ENCODE results near the gene SLC27A5.
"Not testable (repeated sequence)": the region's sequence is repeated elsewhere in the genome, so short reads cannot be mapped to it uniquely, and the experiment has no call there.

The SLC27A5 gene

DNA sequence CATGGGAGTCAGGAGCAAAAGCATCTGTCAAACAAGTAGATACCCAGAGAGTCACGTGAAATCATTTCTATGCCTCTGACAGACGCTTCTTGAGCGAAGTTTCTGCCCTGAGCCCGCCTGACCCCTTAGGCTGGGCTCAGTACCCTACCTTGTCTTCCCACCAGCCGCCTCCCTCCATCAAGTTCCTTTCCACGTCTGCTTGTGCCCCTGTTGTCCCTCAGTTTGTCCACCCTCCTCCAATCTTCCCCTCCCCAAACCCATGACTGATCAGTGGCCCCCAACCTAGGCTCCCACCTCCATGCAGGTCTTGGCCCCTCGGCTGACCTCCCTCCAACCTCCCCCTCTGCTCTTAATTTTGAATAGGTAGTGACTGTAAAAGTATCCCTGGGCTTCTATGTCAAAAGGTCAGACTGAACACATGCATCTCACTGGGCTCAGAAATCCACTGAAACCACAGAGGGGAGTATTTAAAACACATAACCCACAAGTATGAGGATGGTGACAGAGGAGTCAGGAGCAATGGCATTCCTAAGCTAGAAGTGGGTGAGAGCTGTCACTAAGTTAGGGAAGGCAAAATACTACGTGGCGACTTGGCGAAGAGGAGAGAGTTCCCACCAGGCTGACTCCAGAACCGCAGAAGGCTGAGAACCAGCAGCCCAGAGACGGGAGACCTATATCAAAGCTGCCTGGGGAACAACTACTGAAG, 37.3 kb downstream of the SLC27A5 start:
- peaks cover 30% of the 10 kb centered on the region for H3K36me3 ChIP-seq (ENCODE audit: control insufficient read depth, insufficient read depth, low read length)
- H3K27ac ChIP-seq (ENCODE audit: low read depth, low read length, severe bottlenecking), result peak overlapping the region; percentile 92
- 92 to 95% methylated on average over 11 of the region's 12 CpGs for WGBS, 2 experiments (ENCODE audit: insufficient coverage in 2 of 2)
- H3K4me1 ChIP-seq (ENCODE audit: control insufficient read depth, insufficient read depth, low read length, poor library complexity, severe bottlenecking), result peaks cover 3% of the 10 kb centered on the region
- H3K9me3 ChIP-seq (ENCODE audit: control insufficient read depth, low read length), result no peaks in the 10 kb centered on the region
- peak overlapping the region; percentile 64 for H3K4me3 ChIP-seq (ENCODE audit: extremely low read depth, insufficient read depth, low read length, poor library complexity, severe bottlenecking)

DNA sequence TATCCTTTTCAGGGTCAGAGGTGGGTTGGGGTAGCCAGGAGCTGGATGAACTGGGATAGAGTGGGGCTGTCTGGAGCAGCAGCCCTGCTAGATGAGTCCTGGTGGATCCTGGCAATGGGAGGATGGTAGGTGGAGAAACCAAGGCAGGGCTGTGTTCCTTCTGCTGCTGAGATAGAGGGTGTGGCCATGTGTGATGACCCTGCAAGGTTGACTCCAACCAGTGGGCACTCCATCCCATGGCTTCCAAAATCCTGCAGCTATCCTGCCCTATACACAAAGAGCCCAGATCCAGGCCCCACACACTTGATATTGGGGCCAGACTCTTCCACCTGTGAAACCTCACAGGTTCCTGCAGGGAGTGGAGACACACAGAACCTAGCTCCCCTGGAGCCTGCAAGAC, 38.0 kb downstream of the SLC27A5 start:
- H3K27ac ChIP-seq (ENCODE audit: low read depth, low read length, severe bottlenecking), result no peak overlapping the region
- H3K36me3 ChIP-seq (ENCODE audit: control insufficient read depth, insufficient read depth, low read length), result peaks cover 37% of the 10 kb centered on the region
- peaks cover 3% of the 10 kb centered on the region for H3K4me1 ChIP-seq (ENCODE audit: control insufficient read depth, insufficient read depth, low read length, poor library complexity, severe bottlenecking)
- H3K4me3 ChIP-seq (ENCODE audit: extremely low read depth, insufficient read depth, low read length, poor library complexity, severe bottlenecking), result no peak overlapping the region
- no peaks in the 10 kb centered on the region for H3K9me3 ChIP-seq (ENCODE audit: control insufficient read depth, low read length)

DNA sequence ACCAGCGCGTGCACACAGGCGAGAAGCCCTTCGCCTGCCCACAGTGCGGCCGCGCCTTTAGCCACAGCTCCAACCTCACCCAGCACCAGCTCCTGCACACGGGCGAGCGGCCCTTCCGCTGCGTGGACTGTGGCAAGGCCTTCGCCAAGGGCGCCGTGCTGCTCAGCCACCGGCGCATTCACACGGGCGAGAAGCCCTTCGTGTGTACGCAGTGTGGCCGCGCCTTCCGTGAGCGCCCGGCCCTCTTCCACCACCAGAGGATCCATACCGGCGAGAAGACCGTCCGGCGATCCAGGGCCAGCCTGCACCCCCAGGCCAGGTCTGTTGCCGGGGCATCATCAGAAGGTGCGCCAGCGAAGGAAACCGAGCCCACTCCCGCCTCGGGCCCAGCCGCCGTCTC, 40.1 kb downstream of the SLC27A5 start:
- Histone ChIP-seq H3K36me3 (ENCODE audit: control insufficient read depth, insufficient read depth, low read length) (peaks cover 37% of the 10 kb centered on the region), H3K9me3 (ENCODE audit: control insufficient read depth, low read length) (no peaks in the 10 kb centered on the region), H3K27ac (ENCODE audit: low read depth, low read length, severe bottlenecking) (no peak overlapping the region), H3K4me1 (ENCODE audit: control insufficient read depth, insufficient read depth, low read length, poor library complexity, severe bottlenecking) (peaks cover 5% of the 10 kb centered on the region), H3K4me3 (ENCODE audit: extremely low read depth, insufficient read depth, low read length, poor library complexity, severe bottlenecking) (no peak overlapping the region)
- WGBS, 2 experiments (ENCODE audit: insufficient coverage in 2 of 2), result 97 to 98% methylated on average over 33 to 35 of the region's 39 CpGs

DNA sequence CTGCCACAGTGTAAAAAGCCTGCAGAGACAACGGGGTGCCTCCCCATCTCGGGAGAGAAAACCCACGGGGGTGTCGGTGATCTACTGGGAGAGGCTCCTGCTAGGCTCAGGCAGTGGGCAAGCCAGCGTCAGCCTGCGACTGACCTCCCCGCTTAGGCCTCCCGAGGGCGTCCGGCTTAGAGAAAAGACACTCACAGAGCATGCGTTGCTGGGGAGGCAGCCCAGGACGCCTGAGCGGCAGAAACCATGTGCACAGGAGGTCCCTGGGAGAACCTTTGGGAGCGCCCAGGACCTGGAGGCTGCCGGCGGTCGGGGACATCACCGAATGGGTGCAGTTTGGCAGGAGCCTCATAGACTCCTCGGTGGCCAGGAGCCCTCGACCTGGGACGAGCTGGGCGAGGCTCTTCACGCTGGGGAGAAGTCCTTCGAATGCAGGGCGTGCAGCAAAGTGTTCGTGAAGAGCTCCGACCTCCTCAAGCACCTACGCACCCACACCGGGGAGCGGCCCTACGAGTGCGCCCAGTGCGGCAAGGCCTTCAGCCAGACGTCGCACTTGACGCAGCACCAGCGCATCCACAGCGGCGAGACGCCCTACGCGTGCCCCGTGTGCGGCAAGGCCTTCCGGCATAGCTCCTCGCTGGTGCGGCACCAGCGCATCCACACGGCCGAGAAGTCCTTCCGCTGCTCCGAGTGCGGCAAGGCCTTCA, 40.8 kb downstream of the SLC27A5 start:
- not testable (repeated sequence) for H3K4me3 ChIP-seq (ENCODE audit: extremely low read depth, insufficient read depth, low read length, poor library complexity, severe bottlenecking); H3K27ac ChIP-seq (ENCODE audit: low read depth, low read length, severe bottlenecking); H3K4me1 ChIP-seq (ENCODE audit: control insufficient read depth, insufficient read depth, low read length, poor library complexity, severe bottlenecking); H3K9me3 ChIP-seq (ENCODE audit: control insufficient read depth, low read length)
- WGBS, 2 experiments (ENCODE audit: insufficient coverage in 2 of 2), result 92 to 96% methylated on average over 18 of the region's 53 CpGs
- peaks cover 37% of the 10 kb centered on the region for H3K36me3 ChIP-seq (ENCODE audit: control insufficient read depth, insufficient read depth, low read length)

DNA sequence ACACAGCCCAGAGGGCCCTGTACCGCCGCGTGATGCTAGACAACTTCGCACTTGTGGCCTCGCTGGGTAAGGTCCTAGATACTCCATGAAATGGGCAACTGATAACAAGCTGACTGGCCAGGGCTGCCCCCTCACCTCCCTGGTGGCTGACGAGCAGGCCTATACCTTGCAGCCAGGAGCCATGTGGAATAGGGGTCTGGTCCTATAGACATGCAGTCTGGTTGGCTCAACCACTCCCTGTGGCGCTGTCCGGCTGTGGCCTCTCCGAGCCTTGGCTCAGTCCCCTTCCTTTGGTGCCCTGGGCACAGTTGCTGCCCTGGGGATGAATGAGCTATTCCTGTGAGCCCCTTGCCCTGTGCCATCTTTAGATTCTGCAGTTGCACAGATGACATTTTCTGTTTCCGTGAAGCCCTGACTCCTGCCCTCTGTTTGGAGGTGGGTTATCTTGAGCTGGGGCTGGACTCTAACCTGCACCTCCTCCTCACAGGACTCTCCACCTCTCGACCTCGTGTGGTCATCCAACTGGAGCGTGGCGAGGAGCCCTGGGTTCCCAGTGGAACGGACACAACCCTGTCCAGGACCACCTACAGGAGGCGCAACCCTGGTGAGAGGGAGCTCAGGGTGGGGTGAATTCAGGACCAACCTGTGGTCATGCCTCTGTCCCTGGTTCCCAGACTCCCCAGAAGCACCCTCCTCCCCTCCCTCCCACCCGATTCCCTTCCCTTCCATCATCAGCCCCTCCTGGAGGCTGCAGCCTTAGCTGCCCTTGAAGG, 42.4 kb downstream of the SLC27A5 start:
- WGBS, 2 experiments (ENCODE audit: insufficient coverage in 2 of 2), result 95% methylated on average over 9 to 10 of the region's 17 CpGs
- H3K4me3 ChIP-seq (ENCODE audit: extremely low read depth, insufficient read depth, low read length, poor library complexity, severe bottlenecking), result no peak overlapping the region
- peaks cover 37% of the 10 kb centered on the region for H3K36me3 ChIP-seq (ENCODE audit: control insufficient read depth, insufficient read depth, low read length)
- H3K4me1 ChIP-seq (ENCODE audit: control insufficient read depth, insufficient read depth, low read length, poor library complexity, severe bottlenecking), result peaks cover 5% of the 10 kb centered on the region
- H3K27ac ChIP-seq (ENCODE audit: low read depth, low read length, severe bottlenecking), result no peak overlapping the region
- H3K9me3 ChIP-seq (ENCODE audit: control insufficient read depth, low read length), result no peaks in the 10 kb centered on the region

DNA sequence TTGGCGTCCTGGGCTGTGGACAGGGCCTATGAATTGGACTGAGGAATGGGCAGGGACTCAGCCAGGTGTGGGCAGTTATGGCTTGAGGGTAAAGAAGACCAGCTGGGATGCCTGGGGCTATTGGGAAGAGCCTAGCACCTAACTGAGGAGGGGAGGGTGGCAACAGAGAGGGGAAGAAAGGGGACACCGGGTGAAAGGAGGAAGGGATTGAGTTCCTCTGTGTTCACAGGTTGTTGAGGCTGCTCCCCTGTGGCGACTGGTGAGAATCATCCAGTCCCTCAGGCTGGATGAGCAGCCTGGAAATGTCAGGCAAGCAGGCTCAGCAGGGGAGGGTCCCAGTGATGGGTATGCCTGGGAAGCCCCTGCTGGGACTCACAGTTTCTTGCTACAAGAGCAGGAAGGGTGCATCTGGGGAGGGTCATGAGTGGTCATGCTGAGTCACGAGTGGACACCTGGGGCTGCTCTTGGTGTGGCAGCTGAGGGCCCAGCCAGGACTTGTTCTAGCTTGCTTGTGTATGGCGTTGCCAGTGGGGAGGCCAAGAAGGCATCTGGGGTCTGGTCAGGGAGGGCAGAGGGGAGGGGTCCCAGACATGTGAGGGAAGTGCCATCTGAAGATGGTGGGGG, 43.5 kb downstream of the SLC27A5 start:
- peaks cover 5% of the 10 kb centered on the region for H3K4me1 ChIP-seq (ENCODE audit: control insufficient read depth, insufficient read depth, low read length, poor library complexity, severe bottlenecking)
- H3K4me3 ChIP-seq (ENCODE audit: extremely low read depth, insufficient read depth, low read length, poor library complexity, severe bottlenecking), result peak overlapping the region; percentile 75
- no peaks in the 10 kb centered on the region for H3K9me3 ChIP-seq (ENCODE audit: control insufficient read depth, low read length)
- H3K36me3 ChIP-seq (ENCODE audit: control insufficient read depth, insufficient read depth, low read length), result peaks cover 30% of the 10 kb centered on the region
- 82 to 85% methylated on average over 3 to 5 of the region's 5 CpGs for WGBS, 2 experiments (ENCODE audit: insufficient coverage in 2 of 2)
- H3K27ac ChIP-seq (ENCODE audit: low read depth, low read length, severe bottlenecking), result no peak overlapping the region

DNA sequence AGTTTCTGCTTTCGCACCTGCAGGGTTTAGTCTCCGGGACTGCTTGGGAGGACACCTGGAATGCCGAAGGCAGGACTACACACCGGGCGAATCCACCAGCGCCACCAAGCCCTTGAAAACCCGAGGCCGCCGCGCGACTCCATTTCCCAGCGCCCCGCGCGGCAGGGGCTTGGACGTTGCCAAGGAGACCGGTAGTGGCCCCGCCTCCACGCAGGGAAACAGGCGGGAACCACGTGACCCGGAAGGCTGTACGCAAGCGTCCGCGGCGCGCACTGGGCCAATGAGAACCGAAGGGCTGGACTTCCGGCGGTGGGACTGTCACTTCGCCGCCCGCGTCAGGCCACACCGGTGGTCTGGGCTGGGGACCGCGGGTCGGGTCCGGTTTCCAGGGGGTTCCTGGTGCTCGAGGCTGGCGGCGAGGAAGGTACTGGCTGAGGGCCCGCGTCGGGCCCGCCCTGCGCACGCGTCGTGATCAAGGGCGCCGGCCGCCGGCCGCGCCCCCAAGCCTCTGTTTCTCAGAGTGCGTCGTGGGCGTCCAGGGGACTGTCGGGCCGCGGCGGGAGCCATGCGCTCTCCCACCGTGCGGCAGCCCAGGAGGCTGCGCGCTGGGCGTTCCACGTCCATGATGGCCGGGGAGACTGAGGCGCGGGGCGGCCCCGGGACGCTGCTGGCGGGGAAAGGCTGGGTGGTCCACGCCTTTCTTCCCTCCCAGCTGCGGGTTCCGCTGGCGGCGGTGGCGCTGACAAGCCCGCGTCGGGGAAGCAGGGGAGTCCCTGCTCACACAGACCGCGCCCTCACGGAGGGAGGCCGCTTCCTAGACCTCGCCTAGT, 44.8 kb downstream of the SLC27A5 start, which contains the start of gene ZNF324:
ZNF324 (plus strand) TSS at position 321 of the 830 bp plus-strand sequence. CDS start 2,106 bp downstream, outside the sequence.
- Histone ChIP-seq H3K4me3 (ENCODE audit: extremely low read depth, insufficient read depth, low read length, poor library complexity, severe bottlenecking) (peak within 1 kb of the TSS; percentile 75), H3K27ac (ENCODE audit: low read depth, low read length, severe bottlenecking) (peak within 1 kb of the TSS; percentile 83), H3K4me1 (ENCODE audit: control insufficient read depth, insufficient read depth, low read length, poor library complexity, severe bottlenecking) (peaks cover 5% of the 10 kb centered on the region), H3K36me3 (ENCODE audit: control insufficient read depth, insufficient read depth, low read length) (peaks cover 17% of the 10 kb centered on the region), H3K9me3 (ENCODE audit: control insufficient read depth, low read length) (no peaks in the 10 kb centered on the region)
- WGBS, 2 experiments (ENCODE audit: insufficient coverage in 2 of 2), result 0 to 1% methylated on average over 73 to 89 of the region's 92 CpGs

DNA sequence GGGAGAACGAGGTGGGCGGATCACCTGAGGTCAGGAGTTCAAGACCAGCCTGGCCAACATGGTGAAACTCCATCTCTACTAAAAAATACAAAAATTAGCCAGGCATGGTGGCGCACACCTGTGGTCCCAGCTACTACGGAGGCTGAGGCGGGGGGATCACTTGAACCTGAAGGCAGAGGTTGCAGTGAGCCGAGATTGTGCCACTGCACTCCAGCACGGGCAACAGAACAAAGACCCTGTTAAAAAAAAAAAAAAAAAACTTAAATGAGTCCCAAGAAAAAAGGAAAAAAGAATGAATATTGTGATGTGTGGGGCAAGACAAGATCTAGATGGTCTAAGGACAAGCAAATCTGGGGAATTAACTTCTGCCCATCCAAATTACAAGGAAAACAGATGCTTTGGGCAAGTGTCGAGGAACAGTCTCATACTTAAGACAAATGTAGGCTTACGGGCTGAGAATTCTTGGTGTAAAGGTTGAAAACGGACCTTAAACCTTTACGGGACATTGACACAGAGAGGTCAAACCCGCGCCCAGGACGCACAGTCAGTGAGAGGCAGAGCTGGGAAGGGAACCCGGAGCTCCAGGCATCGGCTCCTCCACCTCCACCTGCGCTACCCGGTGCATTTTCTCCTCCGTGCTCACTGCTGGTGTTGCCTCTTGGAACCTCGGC, 45.6 kb downstream of the SLC27A5 start:
- Histone ChIP-seq H3K27ac (ENCODE audit: low read depth, low read length, severe bottlenecking) (no peak overlapping the region), H3K9me3 (ENCODE audit: control insufficient read depth, low read length) (no peaks in the 10 kb centered on the region), H3K36me3 (ENCODE audit: control insufficient read depth, insufficient read depth, low read length) (peaks cover 15% of the 10 kb centered on the region), H3K4me1 (ENCODE audit: control insufficient read depth, insufficient read depth, low read length, poor library complexity, severe bottlenecking) (peaks cover 5% of the 10 kb centered on the region), H3K4me3 (ENCODE audit: extremely low read depth, insufficient read depth, low read length, poor library complexity, severe bottlenecking) (peak overlapping the region; percentile 75)
- WGBS, 2 experiments (ENCODE audit: insufficient coverage in 2 of 2), result 35 to 40% methylated on average over 14 to 17 of the region's 20 CpGs

DNA sequence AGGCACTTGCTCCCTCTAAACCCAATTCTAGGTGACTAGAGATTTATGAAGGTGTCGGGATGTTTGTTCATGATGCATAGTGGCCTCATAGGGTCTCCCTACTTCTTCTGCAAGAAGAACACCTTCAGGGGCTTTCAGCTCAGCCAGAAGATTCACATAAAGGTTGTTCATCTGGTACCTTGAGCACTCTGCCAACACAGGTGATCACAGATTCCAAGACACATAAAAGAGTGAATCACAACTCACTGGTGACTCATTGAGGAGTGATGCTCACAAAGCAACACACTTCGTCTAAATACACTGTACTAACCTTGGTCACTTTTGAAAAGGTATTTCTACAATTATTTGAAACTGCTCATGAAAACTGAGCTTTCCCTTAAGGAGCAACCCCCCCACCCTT, 51.8 kb downstream of the SLC27A5 start:
- Histone ChIP-seq H3K4me3 (ENCODE audit: extremely low read depth, insufficient read depth, low read length, poor library complexity, severe bottlenecking) (no peak overlapping the region), H3K27ac (ENCODE audit: low read depth, low read length, severe bottlenecking) (no peak overlapping the region), H3K9me3 (ENCODE audit: control insufficient read depth, low read length) (no peaks in the 10 kb centered on the region), H3K4me1 (ENCODE audit: control insufficient read depth, insufficient read depth, low read length, poor library complexity, severe bottlenecking) (no peaks in the 10 kb centered on the region), H3K36me3 (ENCODE audit: control insufficient read depth, insufficient read depth, low read length) (peaks cover 9% of the 10 kb centered on the region)
- whole genome bisulfite sequencing, 2 experiments (ENCODE audit: insufficient coverage in 2 of 2), result 63 to 100% methylated on average over 1 of the region's 2 CpGs

Data from mesodermal cell (in vitro differentiated cells).